ENCODE measurements around the gene SKAP1. TPM values are rescaled to one million over a fixed set of nuclear protein-coding genes. Genes with fewer than 3 reads are reported as not detected.
"Not testable (repeated sequence)": the region's sequence is repeated elsewhere in the genome, so short reads cannot be mapped to it uniquely, and the experiment has no call there.

The SKAP1 gene
- total RNA-seq, 4 donors from 2014 or later = 0.93 to 1.9 (median 1.1) TPM; not detected in 1

GRCh38 chr17:48295362-48296288 is 134.4 kb downstream of the SKAP1 start:
- no peak for TF ChIP-seq CTCF (IDR thresholded peaks at IDR 0.05)
- ATAC-seq (ENCODE audit: low FRiP score) (no peak), DNase-seq (ENCODE audit: low spot score) (no peak)

GRCh38 chr17:48294806-48295361 is 135.1 kb downstream of the SKAP1 start:
- DNase-seq (ENCODE audit: low spot score) = no peak
- no peak for ATAC-seq (ENCODE audit: low FRiP score)
- TF ChIP-seq CTCF (IDR thresholded peaks at IDR 0.05) = no peak

GRCh38 chr17:48294020-48294805 is 135.8 kb downstream of the SKAP1 start:
- DNase-seq (ENCODE audit: low spot score) (no peak), ATAC-seq (ENCODE audit: low FRiP score) (no peak)
- no peak for TF ChIP-seq CTCF (IDR thresholded peaks at IDR 0.05)

GRCh38 chr17:48293319-48294019 is 136.5 kb downstream of the SKAP1 start:
- DNase-seq (ENCODE audit: low spot score) = no peak
- no peak for TF ChIP-seq CTCF (IDR thresholded peaks at IDR 0.05)
- ATAC-seq (ENCODE audit: low FRiP score) = no peak

GRCh38 chr17:48290378-48290777 is 139.6 kb downstream of the SKAP1 start:
- ATAC-seq (ENCODE audit: low FRiP score) (no peak), DNase-seq (ENCODE audit: low spot score) (no peak)
- no peak for TF ChIP-seq CTCF (IDR thresholded peaks at IDR 0.05)

GRCh38 chr17:48286917-48287316 is 143.1 kb downstream of the SKAP1 start:
- not testable (repeated sequence) for ATAC-seq (ENCODE audit: low FRiP score)

GRCh38 chr17:48285614-48286013 is 144.4 kb downstream of the SKAP1 start:
- ATAC-seq (ENCODE audit: low FRiP score) (no peak), DNase-seq (ENCODE audit: low spot score) (no peak)
- no peak for TF ChIP-seq CTCF (IDR thresholded peaks at IDR 0.05)

More at GRCh38 chr17:48286917-48287316, 143.1 kb downstream of the SKAP1 start:
- DNase-seq (ENCODE audit: low spot score) = not testable (repeated sequence)

Data from omental fat pad (tissue), 4 donors.